Endothelial cell of umbilical vein (primary cell): Measurements from ENCODE around the gene GLYATL3. TPM values are rescaled to one million over a fixed set of nuclear protein-coding genes. Genes with fewer than 3 reads are reported as not detected.

Experiments used
- polyA plus RNA-seq, 4 experiments: library from polyadenylated mRNA; depleted of rRNA in 3 of 4; stranded (reverse) in 3 of 4; unstranded in 1 of 4; fragments of >200 nt; gene quantifications; 2 replicates each; pipeline versions ENCODE4 v1.2.1 to v1.2.3, GENCODE V29; 2011 to 2012; ENCODE audit warnings: missing spikeins in 1 of 4
- total RNA-seq: library from RNA; stranded (reverse); gene quantifications from 2 replicates; pipeline ENCODE4 v1.2.3, GENCODE V29; 2021

Gene GLYATL3
- total and polyA plus RNA-seq, 2 donors (not counting 3 experiments of a cell fraction or from before 2014, with no cell fraction given): not detected

Other genes starting within 250 kb of the GLYATL3 start
- gene MMUT, start 36.7 kb upstream of the GLYATL3 start, total RNA-seq: 15.7 and 16.2 TPM in 2 replicates
- gene MMUT, start 36.7 kb upstream of the GLYATL3 start, polyA plus RNA-seq: 6.6 and 7.8 TPM in 2 replicates
- 8.0 and 8.2 TPM in 2 replicates for gene CENPQ, start 36.6 kb upstream of the GLYATL3 start, total RNA-seq
- gene CENPQ, start 36.6 kb upstream of the GLYATL3 start, polyA plus RNA-seq: 2.2 and 3.3 TPM in 2 replicates
- 13.7 and 15.5 TPM in 2 replicates for gene C6orf141, start 50.7 kb downstream of the GLYATL3 start, total RNA-seq
- 4.1 and 5.7 TPM in 2 replicates for gene C6orf141, start 50.7 kb downstream of the GLYATL3 start, polyA plus RNA-seq
- gene RHAG, start 136.9 kb downstream of the GLYATL3 start, total RNA-seq: not detected in 2 replicates
- gene RHAG, start 136.9 kb downstream of the GLYATL3 start, polyA plus RNA-seq: not detected in 2 replicates
- gene CRISP2, start 213.6 kb downstream of the GLYATL3 start, total RNA-seq: not detected in 2 replicates
- not detected in 2 replicates for gene CRISP2, start 213.6 kb downstream of the GLYATL3 start, polyA plus RNA-seq
- gene CRISP3, start 244.5 kb downstream of the GLYATL3 start, total RNA-seq: not detected in 2 replicates
- not detected in 2 replicates for gene CRISP3, start 244.5 kb downstream of the GLYATL3 start, polyA plus RNA-seq